NCI-H146 treated with DMSO at 0.1 percent for 48 hours (cell line): ENCODE data around the gene RPL4.
"Not testable (repeated sequence)": the region's sequence is repeated elsewhere in the genome, so short reads cannot be mapped to it uniquely, and the experiment has no call there.

Experiments used
- DNase-seq: peaks from one replicate; lab custom pipeline; 2025; ENCODE audit not compliant: unreplicated experiment; lab: John Stamatoyannopoulos, UW

RPL4 gene

GRCh38 chr15:66504563-66505429, at the start of gene RPL4, which contains the start of gene ZWILCH:
Gene RPL4 (minus strand): TSS chr15:66504855. CDS start chr15:66504790, 65 bp downstream.
Gene ZWILCH (plus strand): TSS chr15:66505326. CDS start chr15:66505339, 13 bp downstream.
- DNase-seq = peak; percentile 68

GRCh38 chr15:66545255-66545654, 40.6 kb upstream of the RPL4 start:
- no peak for DNase-seq

GRCh38 chr15:66542896-66543295, 38.2 kb upstream of the RPL4 start:
- DNase-seq = no peak

- DNase-seq = no peak
These were observed 30.4 kb upstream of the RPL4 start for GRCh38 chr15:66535056-66535455.

DNA sequence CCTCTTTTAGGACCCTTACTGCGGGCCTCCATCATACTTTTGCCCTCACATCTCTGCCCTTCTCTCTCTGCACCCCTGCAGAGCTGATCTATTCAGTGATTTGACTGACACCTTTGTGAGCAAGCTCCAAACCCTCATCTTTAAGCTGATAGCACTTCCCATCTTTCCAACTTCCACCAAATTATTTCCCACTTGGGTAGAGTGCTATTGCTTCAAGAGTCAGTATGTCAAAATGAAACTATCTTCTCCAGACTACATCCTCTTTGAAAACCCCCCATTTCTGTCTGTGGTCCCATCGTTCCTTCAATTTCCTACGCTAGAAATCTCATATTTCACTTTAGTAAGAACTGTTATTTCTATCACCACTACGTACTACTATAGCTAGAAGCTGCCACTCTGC, 20.2 kb upstream of the RPL4 start:
- no peak for DNase-seq

DNA sequence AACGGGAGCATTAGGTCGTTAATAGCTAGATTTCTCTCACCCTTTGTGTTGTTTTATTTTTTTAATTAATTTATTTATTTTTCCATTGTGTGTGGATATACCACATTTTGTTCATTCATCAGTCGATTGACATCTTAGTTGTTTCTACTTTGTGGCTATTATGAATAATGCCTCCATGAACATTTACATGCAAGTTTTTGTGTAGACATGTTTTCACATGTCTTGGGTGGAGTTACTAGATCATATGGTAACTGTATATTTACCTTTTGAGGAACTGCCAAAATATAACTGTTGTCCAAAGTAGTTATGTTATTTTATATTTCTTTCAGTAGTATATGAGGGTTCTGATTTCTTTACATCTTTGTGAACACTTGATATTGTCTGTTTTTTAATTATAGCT, 19.3 kb upstream of the RPL4 start:
- DNase-seq = no peak

- no peak for DNase-seq
These were observed 11.3 kb upstream of the RPL4 start for GRCh38 chr15:66515901-66516322.

DNA sequence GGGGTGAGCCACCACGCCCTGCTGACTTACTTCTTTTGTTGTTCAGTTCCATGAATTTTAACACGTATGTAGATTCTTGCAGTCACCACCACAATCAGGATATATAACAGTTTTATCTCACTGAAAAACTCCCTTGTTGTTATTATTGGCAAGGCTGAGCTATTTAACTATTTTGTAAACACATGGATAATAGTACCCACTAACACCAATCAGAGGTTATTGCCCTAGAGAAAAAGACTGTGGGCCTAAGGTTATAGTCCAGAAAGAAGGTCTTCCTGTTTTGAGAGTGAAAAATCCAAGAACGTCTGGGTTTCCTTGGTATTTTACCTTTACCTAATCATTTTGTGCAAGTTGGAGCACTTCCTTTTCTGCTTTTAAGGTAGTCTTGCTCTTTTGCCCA, 9.9 kb upstream of the RPL4 start:
- no peak for DNase-seq

DNA sequence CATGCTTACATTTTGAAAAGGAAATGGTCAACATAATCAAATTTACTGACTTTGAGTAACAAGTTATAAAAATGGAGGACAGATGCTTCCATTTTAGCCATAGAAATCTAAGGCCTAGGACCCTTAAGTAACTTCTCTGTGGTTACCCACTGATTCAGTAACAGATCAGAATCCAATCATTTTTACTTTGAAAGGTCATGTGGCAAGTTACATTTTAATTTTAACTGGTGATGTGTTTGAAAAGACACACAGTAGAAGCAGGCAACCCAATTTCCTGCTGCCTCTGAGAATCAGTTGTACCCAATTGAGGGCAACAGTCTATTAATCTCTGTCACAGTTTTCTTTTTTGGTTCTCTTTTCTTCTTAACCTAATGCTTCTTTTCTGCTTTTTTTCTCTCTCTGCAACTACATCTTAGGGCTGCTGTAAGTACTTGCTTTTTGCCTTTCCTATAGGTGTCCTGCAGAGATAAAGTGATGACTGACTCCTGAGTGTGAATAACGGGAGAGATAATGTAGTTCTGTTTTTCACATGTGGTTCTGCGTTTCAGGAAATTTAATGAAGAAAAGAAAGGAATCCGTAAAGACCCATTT, 3.7 kb upstream of the RPL4 start:
- no peak for DNase-seq

DNA sequence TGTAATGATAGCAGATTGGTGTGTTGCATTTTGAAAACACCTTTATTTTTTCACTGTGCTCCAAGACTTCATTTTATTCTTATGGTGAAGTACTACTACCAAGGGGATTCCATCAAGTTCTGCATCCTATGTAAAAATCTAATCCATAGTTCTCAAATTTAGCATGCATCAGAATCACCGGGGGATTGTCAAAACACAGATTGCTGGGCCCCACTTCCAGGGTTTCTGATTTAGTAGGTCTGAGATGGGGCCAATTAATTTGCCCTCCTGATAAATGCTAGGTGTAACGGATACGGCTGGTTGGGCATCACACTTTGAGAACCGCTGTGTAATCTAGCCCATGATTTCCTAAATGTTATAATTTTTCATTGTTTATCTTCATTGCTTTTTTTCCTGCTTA, 1.2 kb upstream of the RPL4 start:
- DNase-seq = no peak

GRCh38 chr15:66505430-66505811, 766 bp upstream of the RPL4 start:
- no peak for DNase-seq

GRCh38 chr15:66503780-66504562, 684 bp downstream of the RPL4 start:
- no peak for DNase-seq

GRCh38 chr15:66503041-66503648, 1.5 kb downstream of the RPL4 start:
- DNase-seq = not testable (repeated sequence)

DNA sequence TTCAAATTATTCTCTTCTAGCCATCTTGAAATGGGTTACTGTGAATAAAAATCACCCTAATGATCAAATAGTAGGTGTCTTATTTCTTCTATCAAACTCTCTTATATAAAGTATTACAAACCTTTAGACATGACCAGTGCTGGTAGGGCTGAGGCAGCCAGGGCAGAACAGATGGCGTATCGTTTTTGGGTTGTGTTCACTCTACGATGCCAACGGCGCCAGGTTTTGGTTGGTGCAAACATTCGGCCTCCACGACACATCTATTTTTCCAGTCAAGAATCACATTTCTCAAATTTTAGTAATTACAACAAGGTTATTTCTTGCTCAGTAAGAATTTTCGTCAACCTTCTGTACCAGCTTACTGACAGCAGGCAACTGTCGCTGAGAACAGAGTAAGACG, 2.2 kb downstream of the RPL4 start:
- no peak for DNase-seq

- not testable (repeated sequence) for DNase-seq
These were observed 4.3 kb downstream of the RPL4 start for GRCh38 chr15:66500346-66500745.

DNA sequence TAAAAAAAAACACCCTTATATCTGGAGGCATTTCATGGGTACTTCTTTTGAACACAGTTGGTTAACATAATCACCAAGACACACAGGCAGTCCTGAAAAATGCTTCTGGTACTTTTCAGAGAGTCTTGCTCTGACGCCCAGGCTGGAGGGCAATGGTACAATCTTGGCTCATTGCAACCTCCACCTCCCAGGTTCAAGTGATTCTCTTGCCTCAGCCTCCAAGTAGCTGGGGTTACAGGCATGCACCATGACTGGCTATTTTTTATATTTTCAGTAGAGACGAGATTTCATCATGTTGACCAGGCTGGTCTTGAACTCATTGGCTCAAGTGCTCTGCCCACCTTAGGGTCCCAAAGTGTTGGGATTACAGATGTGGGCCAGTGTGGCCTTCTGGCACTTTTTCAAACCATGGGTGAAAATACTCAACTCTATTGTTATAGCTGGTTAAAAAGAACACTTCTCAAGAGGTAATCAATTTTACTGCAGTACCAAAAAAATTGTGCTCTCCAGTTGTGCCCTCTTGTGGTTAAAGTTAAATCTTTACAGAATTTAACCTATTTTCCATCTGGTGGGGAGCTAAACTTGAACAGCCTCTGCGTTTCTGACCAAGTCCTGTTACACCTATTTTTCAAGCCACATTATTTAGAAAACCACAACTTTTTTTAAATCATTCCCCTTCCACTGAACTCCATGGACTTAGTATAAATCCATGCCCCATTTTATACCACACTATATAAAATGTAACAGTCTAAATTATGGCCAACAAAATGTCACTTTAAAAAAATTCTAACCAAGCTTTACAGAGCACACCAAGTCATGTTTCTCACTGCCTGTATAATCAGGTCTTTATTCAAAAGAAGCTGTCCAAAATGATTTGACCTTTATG, 5.9 kb downstream of the RPL4 start:
- no peak for DNase-seq

- DNase-seq = peak; percentile 74
These were observed 6.9 kb downstream of the RPL4 start, which contains the start of gene SNAPC5 for GRCh38 chr15:66497502-66498455. Gene SNAPC5 (minus strand): TSS chr15:66497762. CDS start chr15:66497731, 31 bp downstream.

DNA sequence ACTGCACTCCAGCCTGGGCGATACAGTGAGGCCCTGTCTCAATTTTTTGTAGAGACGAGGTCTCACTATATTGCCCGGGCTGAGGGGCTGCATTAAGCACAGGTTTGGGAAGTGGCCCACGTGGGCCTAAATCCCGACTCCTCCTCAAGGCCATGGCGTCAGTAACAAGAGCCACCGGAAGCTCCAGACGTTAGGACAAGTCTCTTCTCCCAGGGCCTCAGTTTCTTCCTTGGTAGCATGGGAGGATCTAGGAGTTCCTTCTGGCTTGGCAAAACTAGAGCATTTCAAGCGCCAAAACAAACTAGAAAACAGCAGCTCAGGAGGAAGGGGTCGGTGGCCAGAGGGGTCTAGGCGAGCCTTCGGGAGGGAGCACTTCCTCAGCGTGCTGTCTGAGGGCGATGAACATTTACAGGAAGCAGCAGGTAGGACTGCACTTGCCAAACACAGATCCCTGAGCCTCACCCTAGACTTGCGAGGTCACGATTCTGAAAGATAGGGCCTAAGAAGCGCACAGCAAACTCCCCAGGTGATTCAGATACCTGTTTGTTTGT, 7.6 kb downstream of the RPL4 start:
- DNase-seq = no peak

GRCh38 chr15:66494262-66494661, 10.4 kb downstream of the RPL4 start:
- no peak for DNase-seq
